Neural cell (in vitro differentiated cells): ENCODE data around the gene TRPV5.

Source experiments
- CTCF ChIP-seq: fragments of 450-650 bp; IDR thresholded peaks from 2 replicates; pipeline ENCODE4 v1.5.1; 2014; ENCODE audit warnings: antibody characterized with exemption, mild to moderate bottlenecking, moderate library complexity; ENCODE audit not compliant: poor library complexity, severe bottlenecking
- EZH2 ChIP-seq: fragments of 200-600, 300-800 bp; shearing (Covaris generic), sonication (generic); IDR thresholded peaks from 2 replicates; pipeline ENCODE4 v1.6.1; 2014; ENCODE audit warnings: antibody characterized with exemption, low read length, borderline replicate concordance, mild to moderate bottlenecking; ENCODE audit not compliant: insufficient read depth, poor library complexity, severe bottlenecking
- POLR2AphosphoS5 ChIP-seq: IDR thresholded peaks from 2 replicates; pipeline ENCODE4 v1.6.1; 2012
- RAD21 ChIP-seq: fragments of 450-650 bp; conservative IDR thresholded peaks from 2 replicates; pipeline ENCODE4 v1.6.1; 2014; ENCODE audit warnings: antibody characterized with exemption, mild to moderate bottlenecking, moderate library complexity
- REST ChIP-seq: IDR thresholded peaks from 2 replicates; pipeline ENCODE4 v1.6.1; 2012; ENCODE audit warnings: borderline replicate concordance
- SMC3 ChIP-seq: fragments of 450-650 bp; conservative IDR thresholded peaks from 2 replicates; pipeline ENCODE4 v1.6.1; 2014; ENCODE audit warnings: antibody characterized with exemption, mild to moderate bottlenecking, moderate library complexity; ENCODE audit not compliant: poor library complexity
- TAF1 ChIP-seq: IDR thresholded peaks from 2 replicates; pipeline ENCODE4 v1.6.1; 2012; ENCODE audit warnings: low read depth

- TF ChIP-seq RAD21 (no peak), CTCF (no peak), TAF1 (no peak), POLR2AphosphoS5 (no peak), REST (no peak), EZH2 (no peak), SMC3 (no peak)
These were observed 36.7 kb downstream of the TRPV5 start for GRCh38 chr7:142896741-142897379.
